SW480 (cell line): ENCODE measurements around the gene PALLD.

Source experiments
- DNase-seq: peaks from one replicate; pipeline ENCODE4 v3.0.0-alpha.2; 2016; ENCODE audit warnings: low spot score

The PALLD gene

DNA sequence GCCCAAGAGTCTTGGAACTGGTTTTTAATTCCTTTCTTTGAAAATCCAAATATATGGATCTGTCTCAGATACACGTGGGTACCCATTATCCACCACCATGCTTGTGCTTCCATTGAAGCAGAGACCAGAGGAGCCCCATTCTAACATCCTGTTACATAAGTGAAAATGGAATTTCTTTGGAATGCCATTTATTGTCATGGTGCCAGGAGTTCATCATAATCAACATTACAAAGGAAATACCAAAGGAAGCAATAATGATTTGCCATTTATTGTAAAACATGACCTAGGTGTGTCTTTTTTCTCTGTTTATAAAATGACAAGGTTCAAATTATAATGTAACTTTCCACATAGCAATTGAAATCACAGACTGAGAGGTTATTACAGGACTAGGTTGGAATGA lies 61.7 kb downstream of the PALLD start:
- no peak for DNase-seq

DNA sequence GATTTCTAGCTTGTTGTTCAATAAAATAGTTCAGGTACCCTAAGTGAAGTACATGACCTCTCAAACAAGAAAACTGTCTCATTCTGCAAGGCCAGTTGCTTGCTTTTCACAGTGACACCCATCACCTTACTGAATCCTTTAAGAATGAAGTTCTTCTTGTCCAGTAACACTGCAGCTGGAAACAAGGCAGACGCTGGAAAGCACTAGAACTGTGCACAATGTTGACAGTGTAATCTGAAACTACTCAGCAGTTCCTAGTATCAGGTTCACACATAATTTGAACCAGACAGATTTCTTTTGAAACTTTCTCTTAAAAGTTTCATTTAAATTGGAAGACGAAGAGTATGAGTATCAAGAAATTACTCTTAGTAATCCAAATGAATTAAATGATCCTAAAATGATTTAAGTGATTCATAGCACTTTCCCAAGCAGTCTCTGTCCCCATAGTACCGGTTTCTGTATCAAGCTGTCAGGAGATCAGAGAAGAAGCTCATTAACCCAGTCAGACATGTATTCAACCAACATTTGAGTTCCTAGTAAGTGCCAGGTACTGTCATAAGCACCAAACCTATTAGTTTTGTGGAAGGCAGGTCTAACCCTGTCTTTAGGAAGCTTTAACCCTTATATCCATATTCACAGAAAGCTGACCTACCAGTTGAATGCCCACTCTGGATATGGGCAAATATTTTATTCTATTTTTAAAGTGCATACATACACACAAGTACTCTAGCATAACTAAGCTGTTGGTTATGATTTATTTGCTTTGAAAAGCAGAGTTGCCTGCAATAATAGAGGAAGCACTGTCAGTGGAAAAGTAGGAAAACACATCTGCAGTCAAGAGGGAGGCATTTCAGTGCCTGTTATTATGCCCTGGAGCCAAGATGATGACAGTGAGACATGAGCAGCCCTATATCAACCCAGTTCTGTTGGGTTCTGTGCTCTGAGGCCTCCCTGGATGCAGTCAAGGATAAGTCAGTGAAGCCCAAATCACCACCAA lies 63.6 kb downstream of the PALLD start:
- no peak for DNase-seq

DNA sequence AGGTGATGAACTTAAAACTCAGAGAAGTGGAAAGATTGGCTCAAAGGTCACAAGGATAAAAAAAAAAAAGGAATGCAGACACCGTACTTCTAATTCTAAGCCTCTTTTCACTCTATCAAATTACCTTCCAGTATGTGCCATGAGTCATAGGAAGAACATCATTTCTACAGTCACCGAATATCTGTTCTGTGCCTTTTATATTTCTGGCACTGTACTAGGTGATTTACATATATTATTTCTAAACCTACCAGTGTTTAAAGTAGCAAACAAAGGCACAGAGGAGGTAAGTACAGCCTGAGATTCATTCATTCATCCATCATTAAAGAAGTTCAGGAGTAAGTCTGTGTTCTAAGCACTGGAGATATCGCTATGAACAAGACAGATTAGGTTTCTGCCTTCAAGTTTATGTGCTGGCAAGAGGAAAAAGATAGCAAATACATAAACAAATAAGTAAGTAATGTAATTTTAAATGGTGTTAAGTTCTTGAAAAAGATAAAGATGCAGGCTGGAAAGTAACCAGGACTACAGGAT lies 65.3 kb downstream of the PALLD start:
- no peak for DNase-seq

GRCh38 chr4:168564023-168564422 lies 67.2 kb downstream of the PALLD start:
- no peak for DNase-seq

- DNase-seq, result no peak
These were observed 68.3 kb downstream of the PALLD start for GRCh38 chr4:168565130-168565529.

DNA sequence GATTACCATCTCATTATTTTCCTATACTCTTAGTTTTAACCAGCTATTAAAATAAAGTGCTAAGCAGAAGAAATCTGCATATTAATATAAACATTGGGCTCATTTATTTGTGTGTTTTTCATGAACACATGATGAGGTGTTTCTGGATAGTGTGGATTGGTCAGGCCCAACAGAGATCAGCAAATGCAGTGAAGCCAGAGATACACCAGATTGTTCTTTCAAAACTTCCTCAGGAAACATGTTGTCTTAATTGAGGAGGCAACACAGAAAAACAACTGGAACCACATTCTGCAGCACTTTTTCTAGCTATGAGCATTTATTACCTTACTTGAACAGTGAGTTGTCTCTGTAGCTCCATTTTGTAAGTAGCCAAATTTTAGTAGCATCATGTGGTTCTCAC lies 69.9 kb downstream of the PALLD start:
- no peak for DNase-seq

DNA sequence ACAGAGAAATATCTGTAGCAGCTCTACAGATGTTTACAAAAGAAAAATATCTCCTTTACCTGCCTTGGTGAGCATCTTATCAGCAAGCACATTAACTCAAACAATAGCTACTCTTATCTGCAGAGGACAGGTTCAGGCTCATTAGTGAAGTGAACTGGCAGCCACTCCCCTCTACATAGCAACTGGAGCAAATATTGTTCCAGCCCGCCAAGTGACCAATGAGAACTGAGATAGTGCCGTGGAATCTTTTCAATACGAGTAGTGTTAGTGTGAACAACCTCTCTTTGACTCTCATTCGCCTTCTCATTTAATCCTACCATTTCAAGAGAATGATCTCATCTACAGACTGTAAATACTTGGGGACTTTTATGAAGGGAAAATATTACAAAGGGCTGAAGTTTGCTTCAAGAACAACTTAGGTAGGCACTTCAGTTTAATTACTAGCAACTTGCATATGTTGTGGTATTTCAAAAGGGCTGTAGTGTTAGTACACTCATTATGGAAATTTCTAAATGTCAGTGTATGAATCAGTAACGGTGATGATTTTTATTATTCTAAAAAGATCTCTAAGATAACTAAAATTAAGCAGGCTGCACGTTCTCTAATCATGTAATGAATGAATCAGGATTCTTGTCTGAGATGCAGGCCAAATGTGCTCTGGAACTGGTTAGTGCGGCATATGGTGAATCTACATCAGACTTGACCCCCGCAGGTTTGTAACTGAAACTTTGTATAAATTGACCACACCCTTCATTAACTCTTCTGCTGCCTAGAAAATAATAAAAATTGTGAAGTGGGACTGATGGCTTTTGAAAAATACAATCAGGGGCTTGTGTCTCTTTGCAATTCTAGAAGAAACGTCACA lies 72.4 kb downstream of the PALLD start:
- peak; percentile 18 for DNase-seq

- DNase-seq, result no peak
These were observed 73.1 kb downstream of the PALLD start for GRCh38 chr4:168569931-168570276.

DNA sequence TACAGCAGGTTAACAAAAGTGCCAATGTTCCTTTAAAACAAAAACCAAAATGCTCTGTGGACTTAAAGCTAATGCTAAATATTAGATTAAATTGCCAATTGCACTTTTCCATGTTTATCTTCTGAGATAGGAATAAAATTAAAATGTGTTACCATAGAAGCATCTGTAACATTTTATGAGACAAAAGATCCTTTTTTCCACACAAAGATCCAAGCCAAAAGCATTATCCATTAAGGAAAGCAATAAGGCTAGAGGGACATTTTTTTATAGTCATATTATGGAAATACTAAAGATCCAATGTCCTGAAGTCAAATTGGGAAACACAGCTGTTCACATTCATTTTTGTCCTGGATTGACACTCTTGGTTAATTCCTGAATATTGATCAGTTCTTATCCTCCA lies 73.6 kb downstream of the PALLD start:
- no peak for DNase-seq

GRCh38 chr4:168572002-168572401 lies 75.2 kb downstream of the PALLD start:
- DNase-seq, result no peak

DNA sequence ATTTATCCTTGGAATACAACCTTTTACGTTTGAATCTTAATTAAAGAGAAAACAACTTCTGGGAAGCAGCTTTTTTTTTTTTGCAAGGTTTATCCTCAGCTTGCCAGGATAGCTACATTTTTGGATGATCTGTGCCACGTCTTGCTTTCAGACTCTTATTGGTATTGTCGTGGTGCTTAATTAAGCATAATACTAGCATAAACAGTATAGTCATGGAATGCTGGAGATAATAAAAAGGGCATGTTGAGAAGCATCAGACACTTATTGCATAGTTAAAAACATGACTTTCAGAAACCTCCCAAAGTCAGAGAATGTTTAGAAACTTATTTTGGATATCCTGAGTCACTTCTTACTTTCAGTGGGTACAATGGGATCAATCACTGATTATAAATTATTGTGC lies 77.0 kb downstream of the PALLD start:
- no peak for DNase-seq

DNA sequence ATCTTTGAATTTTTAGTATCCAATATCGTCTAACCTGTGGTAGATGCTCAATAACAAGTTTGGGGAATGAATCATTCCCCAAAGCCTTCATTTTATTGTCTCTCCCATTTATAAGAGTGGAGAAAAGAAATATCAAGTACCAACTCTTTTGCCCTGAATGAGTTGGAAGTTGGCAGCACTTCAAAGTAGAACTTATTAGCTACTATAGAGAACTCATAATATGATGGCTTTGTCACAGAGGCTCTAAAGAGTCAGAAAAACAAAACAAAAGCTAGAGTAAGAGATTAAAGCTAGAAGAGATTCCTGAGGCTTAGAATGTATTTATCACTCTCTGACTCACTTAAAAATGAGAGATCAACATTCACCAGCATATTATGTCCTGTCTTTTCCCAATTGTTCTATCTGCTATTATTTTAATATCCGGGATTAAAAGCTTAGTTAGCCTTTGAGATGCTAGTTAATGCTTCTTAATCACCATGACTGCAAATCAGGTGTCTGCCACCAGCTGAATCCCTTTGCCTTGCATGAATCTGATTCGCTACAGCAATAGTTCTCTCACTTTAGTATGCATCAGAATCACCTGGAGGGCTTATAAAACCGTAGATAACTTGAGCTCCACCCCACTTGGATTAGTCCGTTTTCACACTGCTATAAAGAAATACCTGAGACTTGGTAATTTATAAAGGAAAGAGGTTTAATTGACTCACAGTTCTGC lies 77.9 kb downstream of the PALLD start:
- peak; percentile 48 for DNase-seq

GRCh38 chr4:168575473-168575872 lies 78.6 kb downstream of the PALLD start:
- no peak for DNase-seq

- no peak for DNase-seq
These were observed 80.8 kb downstream of the PALLD start for GRCh38 chr4:168577624-168578023.

DNA sequence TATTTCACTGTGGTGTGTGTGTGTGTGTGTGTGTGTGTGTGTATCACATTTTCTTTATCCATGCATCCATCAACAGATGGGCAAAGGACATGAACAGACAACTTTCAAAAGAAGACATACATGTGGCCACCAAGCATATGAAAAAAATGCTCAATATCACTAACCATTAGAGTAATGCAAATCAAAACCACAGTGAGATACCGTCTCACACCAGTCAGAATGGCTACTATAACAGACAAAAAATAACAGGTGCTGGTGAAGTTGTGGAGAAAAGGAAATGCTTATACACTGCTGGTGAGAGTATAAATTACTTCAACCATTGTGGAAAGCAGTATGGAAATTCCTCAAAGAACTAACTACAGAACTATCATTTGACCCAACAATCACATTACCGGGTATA lies 83.4 kb downstream of the PALLD start:
- no peak for DNase-seq

GRCh38 chr4:168584321-168584771 lies 87.5 kb downstream of the PALLD start:
- DNase-seq, result no peak

GRCh38 chr4:168585168-168586091 lies 88.6 kb downstream of the PALLD start:
- DNase-seq, result peak; percentile 26

- DNase-seq, result no peak
These were observed 90.1 kb downstream of the PALLD start for GRCh38 chr4:168586926-168587325.

- no peak for DNase-seq
These were observed 90.7 kb downstream of the PALLD start for GRCh38 chr4:168587411-168588125.

GRCh38 chr4:168588916-168589531 lies 92.2 kb downstream of the PALLD start:
- DNase-seq, result no peak
